H54 (cell line): ENCODE results near the gene CDH2.

ENCODE experiments used
- DNase-seq: peaks from one replicate; pipeline ENCODE4 v3.0.0; 2011; ENCODE audit warnings: low spot score, mixed read lengths; ENCODE audit not compliant: insufficient read length
- FAIRE-seq: peaks from 3 replicates; lab custom pipeline; 2011; peaks lifted over from hg19 to GRCh38; lab: Jason Lieb, UNC
- POLR2A ChIP-seq: IDR thresholded peaks from 2 replicates; pipeline ENCODE4 v1.6.1; 2011; ENCODE audit warnings: low read depth, mild to moderate bottlenecking, low read length

Gene CDH2

GRCh38 chr18:28044036-28044435 is 132.9 kb downstream of the CDH2 start:
- FAIRE-seq (no peak), DNase-seq (no peak)
- TF ChIP-seq POLR2A, result no peak

- no peak for TF ChIP-seq POLR2A
- no peak for FAIRE-seq
- no peak for DNase-seq
Measured at GRCh38 chr18:28043631-28044030, 133.3 kb downstream of the CDH2 start.

- DNase-seq (no peak), FAIRE-seq (no peak)
- no peak for TF ChIP-seq POLR2A
Measured at GRCh38 chr18:28041366-28041765, 135.6 kb downstream of the CDH2 start.

- no peak for TF ChIP-seq POLR2A
- FAIRE-seq (no peak), DNase-seq (no peak)
Measured at GRCh38 chr18:28040716-28041115, 136.2 kb downstream of the CDH2 start.

- DNase-seq (no peak), FAIRE-seq (no peak)
- no peak for TF ChIP-seq POLR2A
Measured at GRCh38 chr18:28040211-28040610, 136.7 kb downstream of the CDH2 start.

- no peak for TF ChIP-seq POLR2A
- DNase-seq (no peak), FAIRE-seq (no peak)
Measured at GRCh38 chr18:28039691-28040090, 137.2 kb downstream of the CDH2 start.

GRCh38 chr18:28039078-28039477 is 137.9 kb downstream of the CDH2 start:
- peak; percentile 95 for FAIRE-seq
- no peak for TF ChIP-seq POLR2A
- peak; percentile 14 for DNase-seq

- FAIRE-seq (no peak), DNase-seq (no peak)
- TF ChIP-seq POLR2A, result no peak
Measured at GRCh38 chr18:28036488-28036887, 140.4 kb downstream of the CDH2 start.

GRCh38 chr18:28034567-28034966 is 142.4 kb downstream of the CDH2 start:
- no peak for TF ChIP-seq POLR2A
- DNase-seq, result no peak
- FAIRE-seq, result no peak

GRCh38 chr18:28032177-28032576 is 144.8 kb downstream of the CDH2 start:
- FAIRE-seq, result no peak
- TF ChIP-seq POLR2A, result no peak

GRCh38 chr18:28030458-28030857 is 146.5 kb downstream of the CDH2 start:
- no peak for TF ChIP-seq POLR2A
- DNase-seq (no peak), FAIRE-seq (no peak)

More at GRCh38 chr18:28032177-28032576, 144.8 kb downstream of the CDH2 start:
- no peak for DNase-seq

GRCh38 chr18:28027755-28028154 is 149.2 kb downstream of the CDH2 start:
- DNase-seq (no peak), FAIRE-seq (no peak)
- TF ChIP-seq POLR2A, result no peak

GRCh38 chr18:28019425-28020108 is 157.4 kb downstream of the CDH2 start:
- FAIRE-seq, result no peak
- DNase-seq, result no peak
- TF ChIP-seq POLR2A, result no peak

- no peak for FAIRE-seq
- no peak for TF ChIP-seq POLR2A
- DNase-seq, result no peak
Measured at GRCh38 chr18:28018351-28018750, 158.6 kb downstream of the CDH2 start.

GRCh38 chr18:28015671-28016070 is 161.3 kb downstream of the CDH2 start:
- DNase-seq, result no peak
- no peak for TF ChIP-seq POLR2A
- no peak for FAIRE-seq
